ENCODE data around the gene MYO1F.
"Not testable (repeated sequence)": the region's sequence is repeated elsewhere in the genome, so short reads cannot be mapped to it uniquely, and the experiment has no call there.

MYO1F gene

GRCh38 chr19:8577247-8577646 is at the start of gene MYO1F:
MYO1F (minus strand) TSS chr19:8577442; CDS start chr19:8577309, 133 bp downstream.
- FAIRE-seq (no peak), DNase-seq (ENCODE audit: insufficient read length, low spot score) (no peak)

GRCh38 chr19:8626842-8627241 is 49.6 kb upstream of the MYO1F start:
- no peak for DNase-seq (ENCODE audit: insufficient read length, low spot score)
- no peak for FAIRE-seq

GRCh38 chr19:8622886-8623285 is 45.6 kb upstream of the MYO1F start:
- FAIRE-seq; DNase-seq (ENCODE audit: insufficient read length, low spot score): not testable (repeated sequence)

- DNase-seq (ENCODE audit: insufficient read length, low spot score) (no peak), FAIRE-seq (no peak)
Measured at GRCh38 chr19:8618751-8619150, 41.5 kb upstream of the MYO1F start.

- DNase-seq (ENCODE audit: insufficient read length, low spot score) (no peak), FAIRE-seq (no peak)
Measured at GRCh38 chr19:8617984-8618383, 40.7 kb upstream of the MYO1F start.

- not testable (repeated sequence) for FAIRE-seq
Measured at GRCh38 chr19:8617325-8617724, 40.1 kb upstream of the MYO1F start.

GRCh38 chr19:8616861-8617260 is 39.6 kb upstream of the MYO1F start:
- DNase-seq (ENCODE audit: insufficient read length, low spot score) = no peak
- no peak for FAIRE-seq

More at GRCh38 chr19:8617325-8617724, 40.1 kb upstream of the MYO1F start:
- not testable (repeated sequence) for DNase-seq (ENCODE audit: insufficient read length, low spot score)

GRCh38 chr19:8615813-8616596 is 38.8 kb upstream of the MYO1F start:
- no peak for FAIRE-seq
- no peak for DNase-seq (ENCODE audit: insufficient read length, low spot score)

GRCh38 chr19:8615024-8615423 is 37.8 kb upstream of the MYO1F start:
- FAIRE-seq (no peak), DNase-seq (ENCODE audit: insufficient read length, low spot score) (no peak)

GRCh38 chr19:8614455-8614854 is 37.2 kb upstream of the MYO1F start:
- DNase-seq (ENCODE audit: insufficient read length, low spot score) (no peak), FAIRE-seq (no peak)

GRCh38 chr19:8612807-8613171 is 35.5 kb upstream of the MYO1F start:
- no peak for FAIRE-seq
- no peak for DNase-seq (ENCODE audit: insufficient read length, low spot score)

GRCh38 chr19:8611877-8612806 is 34.9 kb upstream of the MYO1F start:
- DNase-seq (ENCODE audit: insufficient read length, low spot score) (no peak), FAIRE-seq (no peak)

- FAIRE-seq (no peak), DNase-seq (ENCODE audit: insufficient read length, low spot score) (no peak)
Measured at GRCh38 chr19:8611391-8611876, 34.2 kb upstream of the MYO1F start.

GRCh38 chr19:8610936-8611300 is 33.7 kb upstream of the MYO1F start:
- FAIRE-seq = no peak
- no peak for DNase-seq (ENCODE audit: insufficient read length, low spot score)

- no peak for DNase-seq (ENCODE audit: insufficient read length, low spot score)
- FAIRE-seq = no peak
Measured at GRCh38 chr19:8610041-8610935, 33.0 kb upstream of the MYO1F start, which contains the start of gene ADAMTS10. ADAMTS10 (minus strand) TSS chr19:8610715; CDS start chr19:8605710, 5,005 bp downstream.

- DNase-seq (ENCODE audit: insufficient read length, low spot score) = no peak
Measured at GRCh38 chr19:8609279-8610040, 32.2 kb upstream of the MYO1F start.

GRCh38 chr19:8608941-8609278 is 31.7 kb upstream of the MYO1F start:
- no peak for DNase-seq (ENCODE audit: insufficient read length, low spot score)
- no peak for FAIRE-seq

More at GRCh38 chr19:8609279-8610040, 32.2 kb upstream of the MYO1F start:
- no peak for FAIRE-seq

- FAIRE-seq (no peak), DNase-seq (ENCODE audit: insufficient read length, low spot score) (no peak)
Measured at GRCh38 chr19:8607386-8607785, 30.1 kb upstream of the MYO1F start.

GRCh38 chr19:8605514-8605913 is 28.3 kb upstream of the MYO1F start:
- FAIRE-seq (no peak), DNase-seq (ENCODE audit: insufficient read length, low spot score) (no peak)

- FAIRE-seq (no peak), DNase-seq (ENCODE audit: insufficient read length, low spot score) (no peak)
Measured at GRCh38 chr19:8601796-8602195, 24.6 kb upstream of the MYO1F start.
